GM10266 (cell line): ENCODE results near the gene VEGFB.

Experiments used
- DNase-seq: peaks from one replicate; pipeline ENCODE4 v3.0.0; 2012; ENCODE audit errors: extremely low spot score
- CTCF ChIP-seq: IDR thresholded peaks from 2 replicates; pipeline ENCODE4 v1.5.1; 2012; ENCODE audit warnings: mild to moderate bottlenecking, low read depth; ENCODE audit not compliant: control insufficient read depth, insufficient read depth; ENCODE audit errors: missing control alignments

The VEGFB gene

DNA sequence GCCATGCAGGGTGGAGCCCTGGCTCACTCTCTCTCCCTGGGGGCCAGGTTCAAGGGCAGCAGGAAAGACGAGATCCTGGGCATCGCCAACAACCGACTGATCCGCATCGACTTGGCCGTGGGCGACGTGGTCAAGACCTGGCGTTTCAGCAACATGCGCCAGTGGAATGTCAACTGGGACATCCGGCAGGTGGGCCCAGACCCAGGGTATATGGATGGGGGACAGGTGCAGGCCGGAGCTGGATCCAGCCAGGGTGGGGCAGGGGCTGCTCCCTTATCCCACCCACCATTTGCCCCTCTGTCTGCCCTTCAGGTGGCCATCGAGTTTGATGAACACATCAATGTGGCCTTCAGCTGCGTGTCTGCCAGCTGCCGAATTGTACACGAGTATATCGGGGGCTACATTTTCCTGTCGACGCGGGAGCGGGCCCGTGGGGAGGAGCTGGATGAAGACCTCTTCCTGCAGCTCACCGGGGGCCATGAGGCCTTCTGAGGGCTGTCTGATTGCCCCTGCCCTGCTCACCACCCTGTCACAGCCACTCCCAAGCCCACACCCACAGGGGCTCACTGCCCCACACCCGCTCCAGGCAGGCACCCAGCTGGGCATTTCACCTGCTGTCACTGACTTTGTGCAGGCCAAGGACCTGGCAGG lies 11.3 kb upstream of the VEGFB start:
- DNase-seq: no peak
- no peak for TF ChIP-seq CTCF

DNA sequence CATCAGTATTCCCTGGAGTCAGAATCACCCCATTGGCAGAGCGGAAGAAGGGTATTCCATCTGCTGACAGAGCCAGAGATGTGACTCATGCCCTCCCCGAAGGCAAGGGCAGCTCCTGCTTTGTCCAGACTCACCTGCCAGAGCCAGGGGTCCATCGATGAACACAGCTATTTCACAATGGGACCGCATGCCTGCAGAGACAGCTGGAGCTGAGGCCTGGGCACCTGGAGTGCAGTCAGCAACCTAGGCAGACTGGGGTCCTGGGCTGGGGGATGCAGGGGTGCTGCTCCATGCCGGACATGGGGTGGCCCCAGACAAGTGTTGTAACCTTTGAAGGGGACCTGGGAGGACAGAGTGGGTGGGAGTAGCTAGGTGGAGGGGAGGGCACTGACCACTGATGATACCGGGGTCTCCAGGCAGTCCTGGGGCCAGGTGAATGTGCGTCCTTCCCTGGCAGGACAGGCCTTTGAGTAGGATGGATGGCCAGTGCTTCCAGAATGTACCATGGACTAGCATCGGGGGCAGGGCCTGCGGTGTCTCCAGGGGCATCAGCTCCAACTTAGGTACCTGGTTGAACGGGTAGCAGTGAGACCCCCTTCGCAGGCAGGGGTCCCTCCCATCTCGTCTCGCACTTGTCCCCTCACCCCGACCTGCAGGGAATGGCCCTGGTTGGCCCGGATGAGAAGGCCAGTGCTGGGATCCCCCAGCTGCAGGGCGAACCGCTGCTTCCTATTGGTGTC lies 10.1 kb upstream of the VEGFB start:
- no peak for TF ChIP-seq CTCF
- DNase-seq: no peak

DNA sequence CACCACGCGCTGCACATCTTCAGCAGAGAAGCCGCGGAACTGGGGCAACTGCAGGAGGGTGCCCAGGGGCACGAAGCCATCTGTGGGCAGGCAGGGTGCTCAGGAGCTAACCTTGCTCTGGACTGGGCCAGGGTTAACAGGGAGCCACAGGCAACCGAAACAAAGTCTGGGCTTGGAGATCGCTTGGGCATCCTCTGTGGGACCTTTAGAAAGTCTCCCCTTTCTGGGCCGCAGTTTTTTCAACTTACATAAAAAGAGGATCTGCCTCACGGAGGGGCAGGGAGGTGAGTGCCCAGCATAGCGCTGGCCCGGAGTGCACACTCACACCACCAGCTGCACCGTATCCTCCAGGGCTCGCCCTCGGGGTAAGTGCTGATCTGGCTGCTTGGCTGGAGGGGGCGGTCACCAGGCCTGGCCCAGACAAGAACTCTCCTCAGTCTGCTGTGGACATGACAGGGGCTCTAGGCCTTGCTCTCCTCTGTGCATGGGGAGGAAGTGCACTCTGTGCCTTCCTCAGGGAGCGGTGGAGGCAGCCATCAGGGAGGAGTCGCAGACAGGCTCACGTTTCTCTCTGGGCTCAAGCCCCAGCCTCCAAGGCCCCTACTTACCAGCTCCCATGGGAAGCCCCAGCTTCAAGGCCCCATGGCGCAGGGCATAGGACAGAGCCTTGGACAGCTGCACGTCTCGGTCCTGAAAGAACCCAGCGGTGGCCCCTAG lies 9.3 kb upstream of the VEGFB start:
- TF ChIP-seq CTCF: no peak
- no peak for DNase-seq

DNA sequence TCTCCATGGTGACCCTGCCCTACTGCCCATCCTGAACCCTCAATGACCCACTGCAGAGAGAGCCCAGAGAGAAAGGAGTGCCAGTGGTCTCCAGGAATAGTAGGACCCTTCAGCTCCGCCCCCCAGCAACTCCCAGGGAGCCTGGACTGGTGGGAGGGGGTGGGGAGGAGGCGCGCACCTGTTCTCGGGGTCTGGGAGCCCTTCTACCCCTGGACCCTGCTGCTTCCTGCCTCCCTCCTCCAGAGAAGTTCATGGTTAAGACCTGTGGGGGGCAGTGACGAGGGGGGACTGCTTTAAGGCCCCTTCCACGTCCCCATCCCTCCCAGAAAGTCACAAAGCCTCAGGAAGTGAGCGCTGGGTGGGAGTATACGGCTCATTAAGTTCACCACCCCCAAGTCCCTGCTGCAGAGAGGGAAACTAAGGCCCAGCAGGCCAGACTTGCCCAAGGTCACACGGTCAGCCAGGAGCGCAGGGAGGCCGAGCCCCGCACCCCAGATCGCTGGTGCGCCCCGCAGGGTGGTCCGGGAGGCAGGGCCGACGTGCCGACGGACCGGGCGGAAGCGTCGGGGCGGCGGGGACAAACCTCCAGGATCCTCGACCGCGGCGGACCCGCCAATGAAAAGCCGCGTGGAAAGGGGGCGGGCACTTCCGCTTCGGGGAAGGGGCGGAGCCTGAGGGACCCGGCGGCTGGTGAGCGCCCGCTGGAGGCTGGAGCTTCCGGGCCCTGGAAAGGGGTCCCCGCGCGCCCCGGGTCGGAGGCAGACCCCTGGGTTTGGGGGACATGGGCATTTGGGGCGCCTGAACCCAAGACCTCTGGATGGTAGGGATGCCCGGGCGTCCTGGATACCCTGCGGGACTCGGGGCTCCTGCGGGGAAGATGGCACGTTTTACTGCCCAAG lies 8.5 kb upstream of the VEGFB start, which contains the start of the genes NUDT22 and TRPT1:
TSS of gene NUDT22 (plus strand) at position 667 of the 899 bp plus-strand sequence. CDS start 379 bp downstream, outside the sequence.
TSS of gene TRPT1 (minus strand) at position 579 of the 899 bp plus-strand sequence. CDS start at position 253, 326 bp downstream.
- peak; percentile 95 for DNase-seq
- TF ChIP-seq CTCF: peak; percentile 45

GRCh38 chr11:64226507-64227051 lies 7.8 kb upstream of the VEGFB start:
- no peak for TF ChIP-seq CTCF
- peak; percentile 86 for DNase-seq

GRCh38 chr11:64227405-64227956 lies 6.9 kb upstream of the VEGFB start:
- DNase-seq: no peak
- TF ChIP-seq CTCF: no peak
